H7 (cell line): ENCODE results near the gene VAPB. TPM values are rescaled to one million over a fixed set of nuclear protein-coding genes. Genes with fewer than 3 reads are reported as not detected.

Experiments
- DNase-seq: peaks from one replicate; pipeline ENCODE4 v3.0.0; 2012
- H3K27me3 ChIP-seq: 2 replicates; pipeline ENCODE4 v1.6.0; 2011; ENCODE audit warnings: mild to moderate bottlenecking, low read length; ENCODE audit not compliant: control insufficient read depth, insufficient read depth
- H3K36me3 ChIP-seq: replicated peaks from 2 replicates; pipeline ENCODE4 v1.5.1; 2011; ENCODE audit warnings: low read length; ENCODE audit not compliant: control insufficient read depth, insufficient read depth
- H3K4me3 ChIP-seq: 2 replicates; pipeline ENCODE4 v1.5.1; 2011; ENCODE audit warnings: low read depth, mild to moderate bottlenecking, control low read depth, low read length, moderate library complexity; ENCODE audit not compliant: insufficient read depth
- total RNA-seq: library from RNA; depleted of rRNA; stranded (reverse); fragments of >200 nt; shearing (Covaris generic); gene quantifications from 2 replicates; pipeline ENCODE4 v1.2.3, GENCODE V29; 2014

VAPB gene
- total RNA-seq, 1 experiment from 2014 or later: 14.0 TPM

- Histone ChIP-seq H3K4me3 (no peak overlapping the region), H3K27me3 (no peaks in the 10 kb centered on the region), H3K36me3 (no peaks in the 10 kb centered on the region; the same call in 1 of the 2 replicates)
- no peak for DNase-seq
Measured at GRCh38 chr20:58446264-58446959, 57.4 kb downstream of the VAPB start.

- Histone ChIP-seq H3K4me3 (no peak overlapping the region), H3K36me3 (no peaks in the 10 kb centered on the region; the same call in 1 of the 2 replicates), H3K27me3 (no peaks in the 10 kb centered on the region)
- DNase-seq: no peak
Measured at GRCh38 chr20:58446960-58447265, 57.9 kb downstream of the VAPB start.

- peak; percentile 80 for DNase-seq
- Histone ChIP-seq H3K4me3 (no peak overlapping the region), H3K27me3 (no peaks in the 10 kb centered on the region), H3K36me3 (no peaks in the 10 kb centered on the region; the same call in 1 of the 2 replicates)
Measured at GRCh38 chr20:58447511-58448391, 58.7 kb downstream of the VAPB start.

- no peak for DNase-seq
- H3K4me3 ChIP-seq: no peak overlapping the region
- no peaks in the 10 kb centered on the region for H3K27me3 ChIP-seq
- no peaks in the 10 kb centered on the region; the same call in 1 of the 2 replicates for H3K36me3 ChIP-seq
Measured at GRCh38 chr20:58448958-58449357, 59.9 kb downstream of the VAPB start.

GRCh38 chr20:58449681-58450221, 60.7 kb downstream of the VAPB start:
- Histone ChIP-seq H3K4me3 (no peak overlapping the region), H3K27me3 (no peaks in the 10 kb centered on the region), H3K36me3 (no peaks in the 10 kb centered on the region; the same call in 1 of the 2 replicates)
- DNase-seq: no peak

- H3K27me3 ChIP-seq: no peaks in the 10 kb centered on the region
- DNase-seq: no peak
- H3K36me3 ChIP-seq: no peaks in the 10 kb centered on the region
- no peak overlapping the region for H3K4me3 ChIP-seq
Measured at GRCh38 chr20:58450254-58450653, 61.2 kb downstream of the VAPB start.

- no peaks in the 10 kb centered on the region for H3K36me3 ChIP-seq
- peak; percentile 34 for DNase-seq
- H3K4me3 ChIP-seq: no peak overlapping the region
- no peaks in the 10 kb centered on the region for H3K27me3 ChIP-seq
Measured at GRCh38 chr20:58452667-58453255, 63.7 kb downstream of the VAPB start.

GRCh38 chr20:58453391-58453790, 64.4 kb downstream of the VAPB start:
- Histone ChIP-seq H3K27me3 (no peaks in the 10 kb centered on the region), H3K36me3 (no peaks in the 10 kb centered on the region), H3K4me3 (no peak overlapping the region)
- peak; percentile 37 for DNase-seq

- no peak for DNase-seq
- Histone ChIP-seq H3K27me3 (no peaks in the 10 kb centered on the region), H3K4me3 (no peak overlapping the region), H3K36me3 (no peaks in the 10 kb centered on the region)
Measured at GRCh38 chr20:58454460-58454859, 65.4 kb downstream of the VAPB start.

GRCh38 chr20:58457083-58457695, 68.2 kb downstream of the VAPB start:
- no peaks in the 10 kb centered on the region for H3K27me3 ChIP-seq
- DNase-seq: no peak
- no peaks in the 10 kb centered on the region for H3K36me3 ChIP-seq
- H3K4me3 ChIP-seq: no peak overlapping the region

GRCh38 chr20:58458342-58459057, 69.5 kb downstream of the VAPB start:
- H3K4me3 ChIP-seq: no peak overlapping the region
- H3K27me3 ChIP-seq: no peaks in the 10 kb centered on the region
- H3K36me3 ChIP-seq: no peaks in the 10 kb centered on the region
- no peak for DNase-seq

- Histone ChIP-seq H3K36me3 (no peaks in the 10 kb centered on the region), H3K4me3 (no peak overlapping the region), H3K27me3 (no peaks in the 10 kb centered on the region)
- DNase-seq: no peak
Measured at GRCh38 chr20:58459058-58459750, 70.2 kb downstream of the VAPB start.

GRCh38 chr20:58461104-58461503, 72.1 kb downstream of the VAPB start:
- Histone ChIP-seq H3K36me3 (no peaks in the 10 kb centered on the region), H3K27me3 (no peaks in the 10 kb centered on the region), H3K4me3 (no peak overlapping the region)
- DNase-seq: no peak
